SJSA1 (cell line): ENCODE measurements around the gene OR51G2. TPM values are rescaled to one million over a fixed set of nuclear protein-coding genes. Genes with fewer than 3 reads are reported as not detected.
"Not testable (repeated sequence)": the region's sequence is repeated elsewhere in the genome, so short reads cannot be mapped to it uniquely, and the experiment has no call there.

ENCODE experiments used
- DNase-seq, 2 experiments: peaks; one replicate each; pipeline ENCODE4 v3.0.0-alpha.2; 2015 to 2020; ENCODE audit warnings: low spot score in 2 of 2, low read depth in 1 of 2
- H3K27ac ChIP-seq: fragments of 250-450 bp; sonication (Bioruptor Pico); 2 replicates; pipeline ENCODE4 v1.5.1; 2020; ENCODE audit warnings: mild to moderate bottlenecking, moderate library complexity
- H3K27me3 ChIP-seq: fragments of 250-450 bp; sonication (Bioruptor Pico); replicated peaks from 2 replicates; pipeline ENCODE4 v1.5.1; 2020; ENCODE audit warnings: mild to moderate bottlenecking, moderate library complexity
- H3K36me3 ChIP-seq: fragments of 250-450 bp; sonication (Bioruptor Pico); 2 replicates; pipeline ENCODE4 v1.5.1; 2020; ENCODE audit warnings: mild to moderate bottlenecking
- H3K4me1 ChIP-seq: fragments of 250-450 bp; sonication (Bioruptor Pico); replicated peaks from 2 replicates; pipeline ENCODE4 v1.6.1; 2021; ENCODE audit warnings: mild to moderate bottlenecking
- H3K4me3 ChIP-seq: fragments of 250-450 bp; sonication (Bioruptor Pico); 2 replicates; pipeline ENCODE4 v1.5.1; 2020; ENCODE audit warnings: mild to moderate bottlenecking
- H3K9me3 ChIP-seq: fragments of 250-450 bp; sonication (Bioruptor Pico); replicated peaks from 2 replicates; pipeline ENCODE4 v1.5.1; 2020; ENCODE audit warnings: mild to moderate bottlenecking
- total RNA-seq: library from RNA; depleted of rRNA; stranded (reverse); fragments of >200 nt; shearing (Covaris generic); gene quantifications from 2 replicates; pipeline ENCODE4 v1.2.3, GENCODE V29; 2014; rRNA removed

The OR51G2 gene
- total RNA-seq, result not detected in 2 replicates

GRCh38 chr11:4919250-4919649 is at the start of gene OR51G2:
Gene OR51G2 (minus strand): TSS chr11:4919350. CDS start chr11:4915663, 3,687 bp downstream.
- Histone ChIP-seq H3K36me3 (no peaks in the 10 kb centered on the region), H3K9me3 (no peaks in the 10 kb centered on the region), H3K4me1 (no peaks in the 10 kb centered on the region), H3K4me3 (no peak within 1 kb of the TSS), H3K27ac (no peak within 1 kb of the TSS), H3K27me3 (peaks cover 17% of the 10 kb centered on the region)
- DNase-seq, result no peak

GRCh38 chr11:4962816-4963215 is 43.7 kb upstream of the OR51G2 start:
- H3K4me1 ChIP-seq, result no peaks in the 10 kb centered on the region
- no peak for DNase-seq

GRCh38 chr11:4960877-4961276 is 41.7 kb upstream of the OR51G2 start:
- 0 out of 2 replicates have a peak, but pooled peaks cover 2% of the 10 kb centered on the region for H3K27me3 ChIP-seq
- no peaks in the 10 kb centered on the region for H3K36me3 ChIP-seq
- no peak for DNase-seq
- H3K4me1 ChIP-seq, result no peaks in the 10 kb centered on the region
- no peak overlapping the region for H3K27ac ChIP-seq
- no peak overlapping the region for H3K4me3 ChIP-seq
- H3K9me3 ChIP-seq, result no peaks in the 10 kb centered on the region

More at GRCh38 chr11:4962816-4963215, 43.7 kb upstream of the OR51G2 start:
- Histone ChIP-seq H3K9me3 (no peaks in the 10 kb centered on the region), H3K27ac (no peak overlapping the region), H3K4me3 (no peak overlapping the region), H3K36me3 (no peaks in the 10 kb centered on the region), H3K27me3 (no peaks in the 10 kb centered on the region)

GRCh38 chr11:4957396-4957795 is 38.2 kb upstream of the OR51G2 start:
- Histone ChIP-seq H3K27ac (no peak overlapping the region), H3K27me3 (0 out of 2 replicates have a peak, but pooled peaks cover 2% of the 10 kb centered on the region), H3K4me3 (no peak overlapping the region), H3K4me1 (no peaks in the 10 kb centered on the region), H3K9me3 (no peaks in the 10 kb centered on the region), H3K36me3 (no peaks in the 10 kb centered on the region)
- DNase-seq, result no peak

GRCh38 chr11:4955613-4956012 is 36.5 kb upstream of the OR51G2 start, which contains the start of gene OR51A2:
Gene OR51A2 (minus strand): TSS chr11:4955713. CDS start chr11:4955713, 0 bp downstream.
- DNase-seq, H3K27me3 ChIP-seq, H3K9me3 ChIP-seq, H3K4me1 ChIP-seq, H3K27ac ChIP-seq, H3K36me3 ChIP-seq, H3K4me3 ChIP-seq: not testable (repeated sequence)

- H3K4me3 ChIP-seq, result no peak within 1 kb of the TSS
Measured at GRCh38 chr11:4947505-4947904, 28.4 kb upstream of the OR51G2 start, which contains the start of gene OR51A4. Gene OR51A4 (minus strand): TSS chr11:4947605. CDS start chr11:4947100, 505 bp downstream.

GRCh38 chr11:4936745-4937144 is 17.6 kb upstream of the OR51G2 start:
- H3K27ac ChIP-seq, result no peak overlapping the region
- H3K27me3 ChIP-seq, result no peaks in the 10 kb centered on the region; the same call in 1 of the 2 replicates
- H3K36me3 ChIP-seq, result no peaks in the 10 kb centered on the region
- no peaks in the 10 kb centered on the region for H3K4me1 ChIP-seq
- no peak overlapping the region for H3K4me3 ChIP-seq
- DNase-seq, result no peak
- no peaks in the 10 kb centered on the region for H3K9me3 ChIP-seq

More at GRCh38 chr11:4947505-4947904, 28.4 kb upstream of the OR51G2 start, which contains the start of gene OR51A4:
- no peak for DNase-seq
- H3K27me3 ChIP-seq, result 0 out of 2 replicates have a peak, but pooled peaks cover 5% of the 10 kb centered on the region
- H3K4me1 ChIP-seq, result no peaks in the 10 kb centered on the region
- H3K27ac ChIP-seq, result no peak within 1 kb of the TSS
- no peaks in the 10 kb centered on the region for H3K36me3 ChIP-seq
- H3K9me3 ChIP-seq, result no peaks in the 10 kb centered on the region

GRCh38 chr11:4932751-4933150 is 13.6 kb upstream of the OR51G2 start:
- DNase-seq, result no peak
- Histone ChIP-seq H3K9me3 (no peaks in the 10 kb centered on the region), H3K4me3 (no peak overlapping the region), H3K27ac (no peak overlapping the region), H3K4me1 (no peaks in the 10 kb centered on the region), H3K36me3 (no peaks in the 10 kb centered on the region), H3K27me3 (no peaks in the 10 kb centered on the region)

GRCh38 chr11:4926608-4927007 is 7.5 kb upstream of the OR51G2 start:
- Histone ChIP-seq H3K9me3 (no peaks in the 10 kb centered on the region), H3K27ac (no peak overlapping the region), H3K27me3 (no peaks in the 10 kb centered on the region; the same call in 1 of the 2 replicates), H3K36me3 (no peaks in the 10 kb centered on the region), H3K4me1 (no peaks in the 10 kb centered on the region), H3K4me3 (no peak overlapping the region)
- no peak for DNase-seq

GRCh38 chr11:4924239-4924638 is 5.1 kb upstream of the OR51G2 start, which contains the start of gene OR51G1:
Gene OR51G1 (minus strand): TSS chr11:4924339. CDS start chr11:4924339, 0 bp downstream.
- Histone ChIP-seq H3K36me3 (no peaks in the 10 kb centered on the region), H3K4me1 (no peaks in the 10 kb centered on the region), H3K4me3 (no peak within 1 kb of the TSS), H3K27ac (no peak within 1 kb of the TSS), H3K27me3 (no peaks in the 10 kb centered on the region; the same call in 1 of the 2 replicates), H3K9me3 (no peaks in the 10 kb centered on the region)
- DNase-seq, result no peak

GRCh38 chr11:4922304-4922703 is 3.2 kb upstream of the OR51G2 start:
- no peak for DNase-seq
- no peaks in the 10 kb centered on the region for H3K36me3 ChIP-seq
- no peak overlapping the region for H3K27ac ChIP-seq
- H3K27me3 ChIP-seq, result peaks cover 14% of the 10 kb centered on the region
- H3K4me1 ChIP-seq, result no peaks in the 10 kb centered on the region
- no peak overlapping the region for H3K4me3 ChIP-seq
- H3K9me3 ChIP-seq, result no peaks in the 10 kb centered on the region

- H3K9me3 ChIP-seq, result no peaks in the 10 kb centered on the region
- H3K36me3 ChIP-seq, result no peaks in the 10 kb centered on the region
- no peak for DNase-seq
- peaks cover 17% of the 10 kb centered on the region for H3K27me3 ChIP-seq
- no peak overlapping the region for H3K27ac ChIP-seq
- no peaks in the 10 kb centered on the region for H3K4me1 ChIP-seq
- H3K4me3 ChIP-seq, result no peak overlapping the region
Measured at GRCh38 chr11:4921796-4922195, 2.6 kb upstream of the OR51G2 start.

- DNase-seq, result no peak
- Histone ChIP-seq H3K27ac (no peak overlapping the region), H3K4me1 (no peaks in the 10 kb centered on the region), H3K4me3 (no peak overlapping the region), H3K9me3 (no peaks in the 10 kb centered on the region), H3K27me3 (peaks cover 23% of the 10 kb centered on the region), H3K36me3 (no peaks in the 10 kb centered on the region)
Measured at GRCh38 chr11:4916581-4916980, 2.6 kb downstream of the OR51G2 start.

- Histone ChIP-seq H3K9me3 (no peaks in the 10 kb centered on the region), H3K4me3 (no peak within 1 kb of the TSS), H3K4me1 (no peaks in the 10 kb centered on the region), H3K27me3 (no peaks in the 10 kb centered on the region; the same call in 1 of the 2 replicates), H3K27ac (no peak within 1 kb of the TSS), H3K36me3 (no peaks in the 10 kb centered on the region)
- no peak for DNase-seq
Measured at GRCh38 chr11:4903484-4903883, 15.7 kb downstream of the OR51G2 start, which contains the start of gene OR51A7. Gene OR51A7 (plus strand): TSS chr11:4903783. CDS start chr11:4907370, 3,587 bp downstream.
